HepG2 (cell line): ENCODE results near the gene CXCL17. TPM values are rescaled to one million over a fixed set of nuclear protein-coding genes. Genes with fewer than 3 reads are reported as not detected.

Source experiments
- CEBPB ChIP-seq: IDR thresholded peaks from 2 replicates; pipeline ENCODE4 v1.6.1; 2011; ENCODE audit warnings: low read depth, low read length, improper control_type of control experiment, borderline replicate concordance
- GABPB1 ChIP-seq: IDR thresholded peaks from 2 replicates; pipeline ENCODE4 v1.6.1; 2016; ENCODE audit warnings: mild to moderate bottlenecking, missing genetic modification reagents, moderate library complexity, missing compliant biosample characterization
- HNF4G ChIP-seq, 2 experiments: sonication (generic) in 1 of 2; formaldehyde crosslinking in 1 of 2; IDR thresholded peaks; 2 replicates each; pipeline versions ENCODE4 v1.4.0 to v1.6.1; 2011 to 2020; ENCODE audit warnings: borderline replicate concordance in 2 of 2, low read depth in 2 of 2, mild to moderate bottlenecking in 2 of 2, low read length in 1 of 2, missing genetic modification reagents in 1 of 2, moderate library complexity in 1 of 2
- KDM2A ChIP-seq: sonication (generic); formaldehyde crosslinking; IDR thresholded peaks from 2 replicates; pipeline ENCODE4 v1.4.0; 2020; ENCODE audit warnings: low read depth, missing genetic modification reagents, borderline replicate concordance
- KDM3A ChIP-seq: IDR thresholded peaks from 2 replicates; pipeline ENCODE4 v1.6.1; 2018; ENCODE audit warnings: low read depth, missing compliant biosample characterization
- MAFK ChIP-seq, 2 experiments: IDR thresholded peaks in 1 of 2; conservative IDR thresholded peaks in 1 of 2; 2 replicates each; pipeline ENCODE4 v1.6.1; 2011; ENCODE audit warnings: improper control_type of control experiment in 2 of 2, low read length in 2 of 2
- MAX ChIP-seq: IDR thresholded peaks from 2 replicates; pipeline ENCODE4 v1.6.1; 2012; ENCODE audit warnings: inconsistent platforms
- MYPOP ChIP-seq: sonication (generic); formaldehyde crosslinking; IDR thresholded peaks from 2 replicates; pipeline ENCODE4 v1.8.1; 2023; ENCODE audit warnings: mild to moderate bottlenecking, moderate library complexity, missing genetic modification reagents
- NONO ChIP-seq, 2 experiments: fragments of 450-650 bp in 1 of 2; sonication (generic) in 1 of 2; formaldehyde crosslinking in 1 of 2; IDR thresholded peaks in 1 of 2; conservative IDR thresholded peaks in 1 of 2; 2 replicates each; pipeline versions ENCODE4 v1.6.1 to v1.8.0; 2017 to 2022; ENCODE audit warnings: mild to moderate bottlenecking in 1 of 2, missing genetic modification reagents in 1 of 2, moderate library complexity in 1 of 2
- REXO4 ChIP-seq: sonication (generic); formaldehyde crosslinking; IDR thresholded peaks from 2 replicates; pipeline ENCODE4 v1.8.0; 2022; ENCODE audit warnings: missing genetic modification reagents, mild to moderate bottlenecking, borderline replicate concordance
- SIX1 ChIP-seq: sonication (generic); formaldehyde crosslinking; IDR thresholded peaks from 2 replicates; pipeline ENCODE4 v1.4.0; 2020; ENCODE audit warnings: missing genetic modification reagents, borderline replicate concordance
- SMC3 ChIP-seq: IDR thresholded peaks from 2 replicates; pipeline ENCODE4 v1.6.1; 2011; ENCODE audit warnings: low read length, improper control_type of control experiment
- TBL1XR1 ChIP-seq: fragments of 150-350 bp; IDR thresholded peaks from 2 replicates; pipeline ENCODE4 v1.6.1; 2014; ENCODE audit warnings: borderline replicate concordance, low read length; ENCODE audit not compliant: partially characterized antibody
- TEAD2 ChIP-seq: sonication (generic); formaldehyde crosslinking; IDR thresholded peaks from 2 replicates; pipeline ENCODE4 v1.9.0; 2021; ENCODE audit warnings: missing genetic modification reagents
- ZBTB34 ChIP-seq: sonication (generic); formaldehyde crosslinking; IDR thresholded peaks from 2 replicates; pipeline ENCODE4 v1.8.0; 2022; ENCODE audit warnings: mild to moderate bottlenecking, missing genetic modification reagents
- ZFP36L2 ChIP-seq: sonication (generic); formaldehyde crosslinking; IDR thresholded peaks from 2 replicates; pipeline ENCODE4 v1.4.0; 2020; ENCODE audit warnings: missing genetic modification reagents
- ZNF180 ChIP-seq: sonication (generic); formaldehyde crosslinking; IDR thresholded peaks from 2 replicates; pipeline ENCODE4 v1.4.0; 2020; ENCODE audit warnings: low read depth, missing genetic modification reagents, borderline replicate concordance
- ZNF251 ChIP-seq: sonication (generic); formaldehyde crosslinking; IDR thresholded peaks from 2 replicates; pipeline ENCODE4 v1.9.0; 2021; ENCODE audit warnings: mild to moderate bottlenecking, missing genetic modification reagents
- ZNF549 ChIP-seq: sonication (generic); formaldehyde crosslinking; IDR thresholded peaks from 2 replicates; pipeline ENCODE4 v1.5.0; 2020; ENCODE audit warnings: missing genetic modification reagents
- ZNF576 ChIP-seq: sonication (generic); formaldehyde crosslinking; IDR thresholded peaks from 2 replicates; pipeline ENCODE4 v1.4.0; 2020; ENCODE audit warnings: mild to moderate bottlenecking, missing genetic modification reagents
- ZNF768 ChIP-seq: sonication (generic); formaldehyde crosslinking; IDR thresholded peaks from 2 replicates; pipeline ENCODE4 v1.4.0; 2020; ENCODE audit warnings: missing genetic modification reagents
- ZNF776 ChIP-seq: sonication (generic); formaldehyde crosslinking; IDR thresholded peaks from 2 replicates; pipeline ENCODE4 v1.4.0; 2020; ENCODE audit warnings: mild to moderate bottlenecking, missing genetic modification reagents
- polyA plus RNA-seq, 8 experiments: library from polyadenylated mRNA; depleted of rRNA in 3 of 8; stranded (reverse) in 7 of 8; unstranded in 1 of 8; fragments of >200 nt; fragmentation: Illumina TruSeq in 4 of 8; extraction: Trizol in 4 of 8; gene quantifications; 2 replicates each; pipeline versions ENCODE4 v1.2.1 to v1.2.3, GENCODE V29; 2011 to 2016; ENCODE audit warnings: low read depth in 4 of 8, missing spikeins in 1 of 8, mixed read lengths in 1 of 8; ENCODE audit not compliant: insufficient read depth in 1 of 8
- total RNA-seq, 5 experiments: library from RNA; depleted of rRNA; stranded (reverse); fragments of >200 nt; fragmentation: Illumina TruSeq; extraction: Trizol; gene quantifications; 2 replicates each; pipeline ENCODE4 v1.2.3, GENCODE V29; 2016; ENCODE audit warnings: low read depth in 1 of 5
- TF ChIP-seq, protein P1 (sequence below): sonication (generic); formaldehyde crosslinking; IDR thresholded peaks from 2 replicates; pipeline ENCODE4 v1.8.1; 2023; ENCODE audit warnings: mild to moderate bottlenecking, inconsistent platforms, moderate library complexity, missing genetic modification reagents, borderline replicate concordance
- TF ChIP-seq, protein P2 (sequence below): sonication (generic); formaldehyde crosslinking; IDR thresholded peaks from 2 replicates; pipeline ENCODE4 v1.8.1; 2023; ENCODE audit warnings: mild to moderate bottlenecking, missing genetic modification reagents, borderline replicate concordance

Gene CXCL17
- total and polyA plus RNA-seq, 2 of the 13 experiments (the other 11 are each of a cell fraction or from before 2014, with no cell fraction given): 0.12 TPM; not detected in 1

DNA sequence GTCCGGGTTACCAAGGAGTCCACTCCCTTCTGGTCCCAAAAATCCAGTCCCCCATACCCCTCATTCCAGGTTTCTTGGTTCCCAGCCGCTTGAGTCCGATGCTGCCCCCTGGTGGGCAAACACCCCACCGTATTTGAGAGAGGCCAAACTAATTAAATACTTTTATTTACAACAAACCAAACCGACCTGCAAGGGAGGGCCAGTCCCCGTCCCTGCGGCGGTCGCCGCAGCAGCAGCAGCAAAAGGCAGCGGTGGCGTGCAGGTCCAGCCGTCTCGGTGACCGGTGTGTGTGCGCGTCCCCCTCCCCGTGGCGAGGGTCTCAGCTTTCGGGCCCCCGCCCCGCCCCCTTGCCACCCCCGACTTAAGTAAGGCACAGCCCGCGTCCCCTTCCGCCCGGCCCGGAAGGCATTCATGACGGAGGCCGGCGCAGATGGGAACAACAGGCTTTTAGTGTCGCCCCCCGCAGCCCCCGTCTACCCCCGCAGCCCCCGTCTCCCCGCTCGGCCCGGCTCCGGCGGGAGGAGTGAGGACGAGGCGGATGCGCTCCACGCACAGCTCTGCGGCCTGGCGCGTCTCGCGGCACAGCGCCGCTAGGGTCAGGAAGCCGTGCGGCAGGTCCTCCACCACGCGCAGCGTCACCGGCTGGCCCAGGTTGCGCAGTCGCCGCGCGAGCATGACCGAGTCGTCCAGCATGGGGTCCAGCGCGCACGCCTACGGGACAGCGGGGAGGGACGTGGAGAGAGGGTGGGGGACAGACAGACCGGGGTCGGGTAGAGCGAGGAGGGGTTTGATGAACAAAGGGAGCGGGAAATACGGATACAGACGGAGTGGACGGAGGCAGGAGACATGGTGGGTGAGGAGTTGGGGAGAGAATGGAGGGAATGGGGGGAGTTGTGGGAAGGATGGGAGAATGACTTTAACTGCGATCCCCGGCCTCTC lies 41.1 kb downstream of the CXCL17 start (continued):
- TF ChIP-seq, protein P1, sequence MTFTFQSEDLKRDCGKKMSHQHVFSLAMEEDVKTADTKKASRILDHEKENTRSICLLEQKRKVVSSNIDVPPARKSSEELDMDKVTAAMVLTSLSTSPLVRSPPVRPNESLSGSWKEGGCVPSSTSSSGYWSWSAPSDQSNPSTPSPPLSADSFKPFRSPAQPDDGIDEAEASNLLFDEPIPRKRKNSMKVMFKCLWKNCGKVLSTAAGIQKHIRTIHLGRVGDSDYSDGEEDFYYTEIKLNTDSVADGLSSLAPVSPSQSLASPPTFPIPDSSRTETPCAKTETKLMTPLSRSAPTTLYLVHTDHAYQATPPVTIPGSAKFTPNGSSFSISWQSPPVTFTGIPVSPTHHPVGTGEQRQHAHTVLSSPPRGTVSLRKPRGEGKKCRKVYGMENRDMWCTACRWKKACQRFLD (CRISPR knock-in tag): no peak
- TF ChIP-seq HNF4G (IDR thresholded peaks at IDR 0.05; ENCODE audit: borderline replicate concordance, low read depth, low read length) (no peak), HNF4G (CRISPR knock-in tag; IDR thresholded peaks at IDR 0.05; ENCODE audit: borderline replicate concordance, low read depth) (no peak), ZBTB34 (no peak), NONO (IDR thresholded peaks at IDR 0.05) (no peak), NONO (CRISPR knock-in tag; conservative IDR thresholded peaks at IDR 0.05) (0 out of 2 replicates have a peak, but pooled peaks have one; percentile 45), GABPB1 (CRISPR knock-in tag) (peak; percentile 32; the same call in 1 of the 2 replicates), MAX (peak; percentile 31; the same call in 1 of the 2 replicates), ZNF576 (CRISPR knock-in tag) (no peak), ZNF776 (CRISPR knock-in tag) (no peak), KDM3A (CRISPR knock-in tag) (no peak), ZNF768 (CRISPR knock-in tag) (peak; percentile 54; the same call in 1 of the 2 replicates), SIX1 (no peak), MAFK (conservative IDR thresholded peaks at IDR 0.05 in 1 of 2, IDR thresholded peaks at IDR 0.05 in 1 of 2; ENCODE audit: low read length in 2 of 2) (no peak), TBL1XR1 (no peak), ZNF251 (no peak), TEAD2 (CRISPR knock-in tag) (no peak), MYPOP (CRISPR knock-in tag) (peak; percentile 46; the same call in 1 of the 2 replicates), ZFP36L2 (no peak), CEBPB (peak; percentile 6; the same call in 1 of the 2 replicates), REXO4 (CRISPR knock-in tag) (no peak), SMC3 (0 out of 2 replicates have a peak, but pooled peaks have one; percentile 14), KDM2A (CRISPR knock-in tag) (peak; percentile 57; the same call in 1 of the 2 replicates), ZNF180 (CRISPR knock-in tag) (no peak), ZNF549 (CRISPR knock-in tag) (no peak)
- TF ChIP-seq, protein P2, sequence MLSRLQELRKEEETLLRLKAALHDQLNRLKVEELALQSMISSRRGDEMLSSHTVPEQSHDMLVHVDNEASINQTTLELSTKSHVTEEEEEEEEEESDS (CRISPR knock-in tag): no peak
